ENCODE results near the gene EAF1. TPM values are rescaled to one million over a fixed set of nuclear protein-coding genes. Genes with fewer than 3 reads are reported as not detected.
"Not testable (repeated sequence)": the region's sequence is repeated elsewhere in the genome, so short reads cannot be mapped to it uniquely, and the experiment has no call there.

The EAF1 gene
- total and polyA plus RNA-seq, 12 donors = 2.6 to 30.6 (median 20.3) TPM

DNA sequence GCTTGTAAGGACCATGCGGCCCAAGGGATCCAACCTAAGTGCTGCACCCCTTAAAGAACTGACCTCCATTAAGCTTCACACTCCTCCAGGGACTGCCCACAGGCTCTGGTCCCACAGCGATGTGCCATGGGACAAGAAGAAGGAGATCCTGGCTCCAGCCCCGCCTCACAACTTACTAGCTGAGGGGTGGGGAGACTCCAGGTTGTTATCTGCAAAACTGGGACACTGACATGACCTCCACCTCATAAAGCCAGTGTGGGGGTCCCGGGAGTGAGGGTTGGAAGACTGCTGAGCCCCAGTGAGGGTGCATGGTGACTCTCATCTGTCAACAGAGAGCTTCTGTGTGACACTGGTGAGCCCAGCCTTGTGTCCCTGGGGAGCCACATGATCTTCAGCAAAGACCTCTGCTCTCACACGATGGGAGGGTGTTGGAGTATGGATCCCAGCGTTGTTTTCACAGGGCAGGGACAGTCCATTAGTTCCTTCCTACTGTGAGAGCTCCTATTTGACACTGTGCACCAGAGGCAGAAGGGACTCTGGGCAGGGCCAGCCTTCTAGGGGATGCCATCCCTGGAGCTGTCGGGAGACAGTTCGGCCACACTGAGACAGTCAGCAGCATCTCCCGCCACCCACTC lies 26.7 kb downstream of the EAF1 start:
- no peak overlapping the region for H3K4me3 ChIP-seq
- no peaks in the 10 kb centered on the region for H3K9me3 ChIP-seq (replicated peaks in 1 of 3)
- no peak for DNase-seq
- H3K4me1 ChIP-seq (replicated peaks in 1 of 2) = no peaks in the 10 kb centered on the region
- intact Hi-C loops (cut with DNase I) = no loop called here
- no peaks in the 10 kb centered on the region for H3K27me3 ChIP-seq
- TF ChIP-seq POLR2A (IDR thresholded peaks at IDR 0.05) = no peak
- TF ChIP-seq, protein P1, sequence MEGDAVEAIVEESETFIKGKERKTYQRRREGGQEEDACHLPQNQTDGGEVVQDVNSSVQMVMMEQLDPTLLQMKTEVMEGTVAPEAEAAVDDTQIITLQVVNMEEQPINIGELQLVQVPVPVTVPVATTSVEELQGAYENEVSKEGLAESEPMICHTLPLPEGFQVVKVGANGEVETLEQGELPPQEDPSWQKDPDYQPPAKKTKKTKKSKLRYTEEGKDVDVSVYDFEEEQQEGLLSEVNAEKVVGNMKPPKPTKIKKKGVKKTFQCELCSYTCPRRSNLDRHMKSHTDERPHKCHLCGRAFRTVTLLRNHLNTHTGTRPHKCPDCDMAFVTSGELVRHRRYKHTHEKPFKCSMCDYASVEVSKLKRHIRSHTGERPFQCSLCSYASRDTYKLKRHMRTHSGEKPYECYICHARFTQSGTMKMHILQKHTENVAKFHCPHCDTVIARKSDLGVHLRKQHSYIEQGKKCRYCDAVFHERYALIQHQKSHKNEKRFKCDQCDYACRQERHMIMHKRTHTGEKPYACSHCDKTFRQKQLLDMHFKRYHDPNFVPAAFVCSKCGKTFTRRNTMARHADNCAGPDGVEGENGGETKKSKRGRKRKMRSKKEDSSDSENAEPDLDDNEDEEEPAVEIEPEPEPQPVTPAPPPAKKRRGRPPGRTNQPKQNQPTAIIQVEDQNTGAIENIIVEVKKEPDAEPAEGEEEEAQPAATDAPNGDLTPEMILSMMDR (IDR thresholded peaks at IDR 0.05) = no peak
- no peaks in the 10 kb centered on the region for H3K36me3 ChIP-seq (replicated peaks in 1 of 2)
- no peak overlapping the region for H3K27ac ChIP-seq
- WGBS, 4 donors = 81 to 93% (median 85%) methylated on average over 8 to 9 of the region's 9 CpGs

DNA sequence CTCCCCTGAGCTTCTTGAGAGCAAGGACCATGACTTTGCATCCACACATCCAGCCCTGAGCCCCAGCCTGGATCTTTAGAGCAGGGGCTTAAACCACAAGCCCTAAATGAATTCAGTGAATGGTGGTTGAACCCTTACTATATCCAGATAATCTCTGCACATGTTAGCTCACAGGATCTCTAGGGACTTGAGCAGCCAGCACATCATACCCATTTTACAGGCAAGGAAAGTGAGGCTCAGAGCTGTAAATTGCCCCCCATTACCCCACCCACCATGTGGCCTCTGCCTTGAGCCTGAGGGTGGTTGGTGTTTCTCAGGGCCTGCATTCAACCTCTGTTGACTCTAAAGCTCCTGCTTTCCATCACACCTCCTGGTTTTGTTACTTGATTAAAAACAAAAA lies 27.6 kb downstream of the EAF1 start:
- Histone ChIP-seq H3K9me3 (replicated peaks in 1 of 3) (no peaks in the 10 kb centered on the region), H3K27me3 (no peaks in the 10 kb centered on the region), H3K27ac (no peak overlapping the region), H3K4me1 (replicated peaks in 1 of 2) (no peaks in the 10 kb centered on the region), H3K36me3 (replicated peaks in 1 of 2) (no peaks in the 10 kb centered on the region), H3K4me3 (no peak overlapping the region)
- TF ChIP-seq, protein P1 (IDR thresholded peaks at IDR 0.05) = no peak
- no peak for TF ChIP-seq POLR2A (IDR thresholded peaks at IDR 0.05)
- intact Hi-C loops (cut with DNase I) = no loop called here
- DNase-seq = no peak

DNA sequence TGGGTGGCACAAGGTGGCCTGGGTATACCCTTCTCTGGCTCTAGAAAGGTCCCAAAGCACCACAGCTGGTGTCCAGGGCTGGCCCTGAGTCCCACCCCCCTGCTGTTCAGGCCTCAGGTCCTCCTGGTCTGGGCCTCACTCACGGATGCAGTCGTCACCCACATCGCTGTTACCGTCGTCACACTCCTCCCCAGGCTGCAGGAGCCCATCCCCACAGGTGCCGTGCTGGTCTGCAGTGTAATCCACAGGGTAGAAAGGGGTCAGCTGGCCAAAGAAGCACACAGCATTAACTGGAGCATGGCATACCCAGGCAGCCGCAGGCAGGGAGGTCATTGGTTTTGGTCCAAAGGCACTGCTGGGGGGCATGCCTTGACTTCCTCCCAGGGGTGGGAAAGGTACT lies 28.4 kb downstream of the EAF1 start:
- no peak for TF ChIP-seq POLR2A (IDR thresholded peaks at IDR 0.05)
- TF ChIP-seq, protein P1 (IDR thresholded peaks at IDR 0.05) = no peak
- intact Hi-C loops (cut with DNase I) = no loop called here
- Histone ChIP-seq H3K36me3 (replicated peaks in 1 of 2) (no peaks in the 10 kb centered on the region), H3K27me3 (no peaks in the 10 kb centered on the region), H3K4me1 (replicated peaks in 1 of 2) (no peaks in the 10 kb centered on the region), H3K4me3 (no peak overlapping the region), H3K9me3 (replicated peaks in 1 of 3) (no peaks in the 10 kb centered on the region), H3K27ac (no peak overlapping the region)
- 89 to 100% (median 93%) methylated on average over 5 to 7 of the region's 7 CpGs for WGBS, 4 donors
- no peak for DNase-seq

DNA sequence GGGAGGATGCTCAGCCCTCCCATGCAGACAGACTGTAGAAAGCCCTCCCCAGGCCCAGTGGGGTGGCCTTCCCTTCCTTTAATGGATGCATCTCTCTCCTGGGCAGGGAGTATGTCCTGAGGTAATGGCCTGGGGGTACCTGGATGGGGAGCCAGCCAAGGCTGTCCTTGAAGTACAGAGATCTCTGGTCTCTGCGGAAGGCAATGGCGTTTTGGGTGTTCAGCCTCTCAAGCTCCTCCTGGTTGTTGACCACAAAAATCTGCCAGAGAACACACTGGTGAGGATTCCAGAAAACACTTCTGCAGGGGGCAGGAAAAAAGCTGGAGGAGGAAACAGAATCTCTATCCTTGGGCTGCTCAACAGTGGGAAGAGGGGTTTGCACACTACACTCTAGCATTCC lies 28.9 kb downstream of the EAF1 start:
- no peak overlapping the region for H3K27ac ChIP-seq
- peak in 1 of 7 donors; percentile 29 for DNase-seq
- H3K4me3 ChIP-seq = no peak overlapping the region
- no peaks in the 10 kb centered on the region for H3K9me3 ChIP-seq (replicated peaks in 1 of 3)
- no peak for TF ChIP-seq POLR2A (IDR thresholded peaks at IDR 0.05)
- TF ChIP-seq, protein P1 (IDR thresholded peaks at IDR 0.05) = no peak
- H3K27me3 ChIP-seq = no peaks in the 10 kb centered on the region
- intact Hi-C loops (cut with DNase I) = no loop called here
- H3K36me3 ChIP-seq (replicated peaks in 1 of 2) = no peaks in the 10 kb centered on the region
- no peaks in the 10 kb centered on the region for H3K4me1 ChIP-seq (replicated peaks in 1 of 2)
- 77 to 100% (median 96%) methylated on average over 2 of the region's 2 CpGs for WGBS, 4 donors

DNA sequence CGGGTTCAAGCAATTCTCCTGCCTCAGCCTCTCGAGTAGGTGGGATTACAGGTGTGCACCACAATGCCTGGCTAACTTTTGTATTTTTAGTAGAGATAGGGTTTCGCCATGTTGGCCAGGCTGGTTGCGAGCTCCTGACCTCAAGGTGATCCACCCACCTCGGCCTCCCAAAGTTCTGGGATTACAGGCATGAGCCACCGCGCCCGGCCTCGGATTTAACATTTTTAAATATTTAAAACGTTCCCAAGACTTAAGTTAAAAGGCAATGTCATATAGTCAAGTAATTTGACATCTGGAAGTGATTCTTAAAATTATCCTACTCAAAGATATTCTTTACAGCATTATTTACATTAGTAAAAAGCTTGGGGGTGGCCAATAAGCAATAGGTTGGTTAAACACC lies 29.5 kb downstream of the EAF1 start:
- peak in 1 of 7 donors; percentile 13 for DNase-seq
- H3K36me3 ChIP-seq (replicated peaks in 1 of 2); H3K4me3 ChIP-seq; H3K9me3 ChIP-seq (replicated peaks in 1 of 3); H3K27ac ChIP-seq; intact Hi-C loops (cut with DNase I); H3K27me3 ChIP-seq; H3K4me1 ChIP-seq (replicated peaks in 1 of 2): not testable (repeated sequence)
- WGBS, 4 donors = 86 to 92% (median 92%) methylated on average over 10 of the region's 10 CpGs

Measured in adrenal gland (tissue), 12 donors.